Measurements from ENCODE around the gene WNT1.

GRCh38 chr12:49031573-49032161 is 53.5 kb downstream of the WNT1 start:
- TF ChIP-seq CTCF (IDR thresholded peaks at IDR 0.05) (no peak), POLR2A (IDR thresholded peaks at IDR 0.05) (no peak)
